Hypothalamus (tissue), 51 donors: ENCODE measurements around the gene PHF21B.
A peak's percentile ranks its signal among the peaks of the same experiment; 100 is the strongest.

Experiments
- DNase-seq, 51 donors: peaks; one replicate each; lab custom pipeline; 2025; lab: John Stamatoyannopoulos, UW

PHF21B gene

DNA sequence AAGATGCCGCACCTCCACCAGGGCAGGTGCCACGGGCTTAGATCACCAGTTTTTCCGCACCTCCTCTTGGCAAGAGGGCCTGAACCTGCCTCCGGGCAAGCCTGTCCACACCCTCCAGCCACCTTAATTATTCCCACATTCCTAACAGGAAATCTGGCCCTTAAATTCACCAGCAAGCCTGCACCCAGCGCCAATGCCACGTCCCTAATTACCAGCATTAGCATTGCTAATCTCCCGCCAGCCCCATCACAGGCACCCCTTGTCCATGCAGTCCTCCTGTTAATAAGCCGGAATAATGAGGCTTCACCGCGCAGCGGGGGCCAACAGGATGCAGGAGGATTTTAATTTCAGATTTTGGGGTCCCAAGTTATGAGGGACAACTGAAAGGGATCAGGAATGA is 69.7 kb downstream of the PHF21B start:
- no peak for DNase-seq

DNA sequence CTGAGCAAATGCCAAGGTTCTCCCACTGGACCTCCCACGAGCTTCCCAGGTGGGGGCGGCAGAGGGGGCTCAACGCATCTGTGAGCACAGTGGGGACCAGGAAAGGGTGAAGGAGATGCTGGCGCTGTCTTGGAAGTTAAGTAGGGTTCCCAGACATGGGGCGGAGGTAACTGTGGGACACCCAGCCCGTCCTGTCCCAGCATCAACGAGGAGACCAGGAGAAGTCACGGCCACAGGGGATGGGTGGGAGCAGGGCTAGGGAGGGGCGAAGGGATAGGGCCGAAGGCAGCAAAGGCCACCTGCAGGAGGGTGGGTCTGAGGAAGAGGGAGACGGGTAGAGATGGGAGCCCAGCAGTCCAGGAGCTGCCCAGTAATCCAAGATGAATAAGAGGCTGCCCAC is 70.4 kb downstream of the PHF21B start:
- no peak for DNase-seq

DNA sequence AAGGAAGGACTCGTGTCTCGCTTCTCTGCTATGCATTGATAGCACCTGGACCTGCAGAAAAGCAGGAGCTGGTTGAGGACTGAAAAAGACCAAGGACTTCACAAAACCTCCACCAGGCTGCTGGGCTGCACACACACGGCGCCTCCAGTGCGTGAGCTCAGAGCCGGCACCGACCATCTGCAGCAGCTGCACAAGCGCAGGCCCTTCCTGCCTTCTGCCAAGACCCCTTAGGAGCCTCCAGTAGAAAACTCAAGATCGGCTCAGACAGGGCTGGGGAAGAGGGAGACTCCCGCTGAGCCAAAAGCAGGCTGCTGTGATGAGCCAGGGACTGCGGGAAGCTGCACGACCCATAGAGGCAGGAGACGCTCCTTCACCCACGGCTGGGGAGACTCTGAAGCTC is 70.9 kb downstream of the PHF21B start:
- DNase-seq = no peak

DNA sequence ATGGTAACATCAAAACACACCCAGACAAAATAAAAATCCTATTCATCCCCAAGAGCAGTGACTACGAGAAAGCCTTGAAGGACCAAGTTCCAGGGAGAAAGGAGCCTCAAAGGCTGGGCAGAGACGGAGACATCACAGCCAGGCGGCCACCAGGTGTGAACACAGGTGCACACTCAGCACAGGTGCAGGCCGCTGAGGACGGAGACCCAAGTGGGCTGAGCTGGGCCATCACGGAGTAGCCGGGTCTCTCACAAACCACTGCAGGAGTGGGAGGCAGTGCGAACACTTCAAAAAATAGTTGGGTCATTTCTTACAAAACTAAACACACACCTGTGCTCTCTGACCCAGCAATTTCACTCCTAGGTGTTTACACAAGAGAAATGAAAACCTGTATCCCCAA is 72.6 kb downstream of the PHF21B start:
- DNase-seq = no peak

DNA sequence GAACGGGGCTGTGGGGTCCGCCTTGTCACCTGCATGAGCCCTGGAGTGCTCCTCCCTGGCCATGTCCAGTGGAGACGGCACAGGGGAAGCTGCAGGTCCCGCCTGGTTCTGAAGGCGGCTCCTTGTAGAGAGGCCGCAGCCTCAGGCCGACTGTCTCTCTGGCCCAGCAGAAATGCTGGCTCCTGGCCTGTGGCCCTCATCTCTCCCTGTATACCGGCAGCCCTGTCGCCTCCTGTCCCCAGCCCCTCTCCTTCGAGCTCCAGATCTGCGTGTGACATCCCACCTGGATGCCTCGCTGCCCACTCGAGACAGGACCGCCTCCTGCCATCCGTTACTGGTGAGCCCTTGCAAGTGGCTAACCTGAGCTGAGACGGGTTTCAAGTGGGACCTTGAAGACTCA is 73.6 kb downstream of the PHF21B start:
- DNase-seq = peak in 1 of 51 donors; percentile 13

DNA sequence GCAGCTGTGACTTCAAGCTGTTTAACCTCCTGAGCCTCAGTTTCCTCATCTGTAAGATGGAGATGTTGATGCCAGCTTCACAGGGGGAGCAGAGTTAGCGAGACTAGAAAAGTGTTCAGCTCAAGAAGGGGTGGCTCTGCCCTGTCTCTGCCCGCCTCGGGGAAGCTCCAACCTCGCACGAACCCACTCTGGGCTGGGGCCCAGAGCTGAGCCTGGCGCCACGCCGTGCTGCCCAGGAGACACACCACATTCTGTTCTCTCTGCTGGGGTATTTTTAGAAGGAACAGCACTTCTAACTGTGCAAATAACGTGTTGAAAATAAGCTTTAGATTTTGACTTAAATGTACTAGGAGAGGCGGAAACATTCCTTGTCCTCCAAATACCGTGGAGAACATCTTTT is 74.1 kb downstream of the PHF21B start:
- DNase-seq = peak in 20 of 51 donors; percentile 9 to 67 (median 30)

DNA sequence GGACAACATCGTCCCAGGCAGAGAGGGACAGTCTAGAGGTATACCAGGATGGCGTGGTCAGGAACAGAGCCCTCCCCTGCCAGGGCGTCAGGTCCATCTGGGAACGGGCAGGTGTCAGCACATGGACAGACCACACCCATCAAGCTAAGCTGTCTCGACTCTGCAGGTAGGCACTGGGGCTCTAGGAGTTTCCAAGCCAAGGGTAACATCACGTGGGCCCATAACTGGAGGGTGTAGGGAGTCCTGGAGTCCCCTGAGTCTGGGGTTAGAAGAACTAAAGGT is 75.4 kb downstream of the PHF21B start:
- DNase-seq = no peak

DNA sequence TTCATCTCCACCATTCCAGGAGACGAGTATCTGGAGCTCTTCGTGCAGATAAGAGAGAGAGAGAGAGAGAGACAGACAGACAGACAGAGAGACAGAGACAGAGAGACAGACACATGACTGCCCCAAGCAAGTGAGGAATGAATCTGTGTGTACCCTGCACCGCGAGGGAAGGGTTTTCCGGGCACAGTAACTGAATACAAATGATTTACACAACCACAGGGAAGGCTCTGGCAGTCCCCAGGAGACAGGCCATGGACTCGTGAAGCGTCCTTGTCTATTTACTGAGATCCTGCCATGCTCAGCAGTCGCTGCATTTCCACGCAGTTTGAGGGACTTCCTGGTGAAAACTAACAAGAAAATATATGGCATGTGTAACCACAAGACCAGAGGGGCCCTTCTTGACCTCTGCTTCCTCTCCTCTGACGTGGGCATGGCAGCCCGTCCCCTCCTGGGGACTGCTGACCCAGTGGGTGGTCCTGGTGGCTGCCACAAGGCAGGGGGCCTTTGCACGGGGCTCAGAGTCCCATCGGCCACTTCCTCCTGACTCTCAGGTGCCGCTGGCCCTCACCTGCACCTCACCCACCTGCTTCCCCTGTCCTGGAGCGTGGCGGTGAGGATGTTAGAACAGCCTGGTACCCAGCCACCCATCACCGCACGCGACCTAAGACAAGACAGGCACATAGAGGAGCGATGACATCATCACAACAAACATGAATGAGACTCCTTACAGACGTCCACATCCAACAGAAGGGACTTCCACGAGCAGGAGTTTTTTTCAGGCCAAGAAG is 75.9 kb downstream of the PHF21B start:
- DNase-seq = peak in 1 of 51 donors; percentile 4

DNA sequence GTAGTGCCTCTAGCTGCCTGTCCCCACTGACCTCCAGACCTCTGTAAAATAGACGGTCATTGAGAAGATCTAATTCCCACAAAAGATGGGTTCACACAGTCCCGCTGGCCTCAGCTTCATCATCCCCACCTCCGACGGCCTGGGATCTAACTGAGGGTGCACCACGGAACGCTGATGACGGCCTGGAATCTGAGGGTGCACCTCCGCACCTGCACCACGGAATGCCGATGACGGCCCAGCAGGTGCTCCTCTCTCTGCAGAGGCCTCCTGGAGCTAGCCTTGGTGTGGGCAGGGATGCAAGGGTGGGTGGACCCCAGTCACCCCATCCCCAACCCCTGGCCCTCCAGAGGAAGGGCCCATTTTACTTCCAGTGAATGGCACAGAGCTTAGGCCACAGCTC is 77.3 kb downstream of the PHF21B start:
- DNase-seq = no peak

DNA sequence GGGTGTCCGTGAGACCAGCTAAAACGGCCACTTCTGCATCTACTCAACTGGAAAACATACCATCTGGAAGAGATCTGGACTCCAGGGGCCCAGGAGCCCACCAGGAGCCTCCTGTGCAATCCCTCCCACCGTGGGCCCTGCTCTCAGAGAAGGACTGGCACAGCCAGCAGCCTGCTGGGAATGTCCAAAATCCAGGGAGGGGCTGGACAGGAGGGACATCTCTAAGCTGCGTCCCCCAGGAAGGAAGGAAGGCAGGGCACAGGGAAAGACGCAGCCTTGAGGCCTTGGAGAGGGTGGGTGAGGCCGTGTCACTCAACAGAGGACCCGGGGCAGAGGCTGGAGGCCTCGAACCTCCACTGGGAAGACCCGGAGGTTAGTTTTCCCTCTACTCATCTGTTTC is 78.0 kb downstream of the PHF21B start:
- no peak for DNase-seq

DNA sequence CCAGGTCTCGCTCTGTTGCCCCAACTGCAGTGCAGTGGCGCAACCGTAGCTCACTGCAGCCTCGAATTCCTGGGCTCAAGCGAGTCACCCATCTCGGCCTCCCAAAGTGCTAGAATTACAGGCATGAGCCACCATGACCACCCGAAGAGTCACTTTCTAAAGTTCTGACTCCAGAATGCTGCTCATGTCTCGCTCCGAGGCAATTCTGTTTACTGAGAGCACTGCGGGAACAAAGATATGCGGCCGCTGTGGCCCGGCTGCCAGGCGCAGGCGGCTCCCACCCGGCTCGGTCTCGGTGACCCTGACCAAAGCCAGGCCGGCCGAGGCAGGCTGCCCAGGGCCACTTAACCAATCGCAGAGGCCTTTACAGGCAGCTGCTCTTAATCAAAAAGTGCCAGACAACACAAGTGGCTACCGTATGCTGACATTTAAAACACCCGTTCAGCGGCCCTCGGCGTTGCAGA is 78.7 kb downstream of the PHF21B start:
- DNase-seq = peak in 29 of 51 donors; percentile 19 to 69 (median 48)

DNA sequence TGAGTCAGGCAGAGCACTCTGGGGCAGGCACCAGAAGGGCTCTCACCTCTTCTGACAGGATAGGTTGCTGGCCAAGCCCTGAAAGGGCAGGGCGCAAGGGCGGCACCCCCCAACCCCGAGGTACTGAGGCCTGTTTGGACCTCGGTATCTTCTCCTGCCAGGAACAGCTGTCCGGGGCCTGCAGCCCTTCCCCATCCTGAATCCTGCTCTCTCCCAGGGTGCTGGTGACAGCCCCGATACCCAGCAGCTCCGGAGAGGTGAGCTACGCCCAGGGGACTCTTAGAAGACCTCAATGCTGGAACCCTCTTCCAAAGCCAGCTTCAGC is 79.1 kb downstream of the PHF21B start:
- DNase-seq = no peak

DNA sequence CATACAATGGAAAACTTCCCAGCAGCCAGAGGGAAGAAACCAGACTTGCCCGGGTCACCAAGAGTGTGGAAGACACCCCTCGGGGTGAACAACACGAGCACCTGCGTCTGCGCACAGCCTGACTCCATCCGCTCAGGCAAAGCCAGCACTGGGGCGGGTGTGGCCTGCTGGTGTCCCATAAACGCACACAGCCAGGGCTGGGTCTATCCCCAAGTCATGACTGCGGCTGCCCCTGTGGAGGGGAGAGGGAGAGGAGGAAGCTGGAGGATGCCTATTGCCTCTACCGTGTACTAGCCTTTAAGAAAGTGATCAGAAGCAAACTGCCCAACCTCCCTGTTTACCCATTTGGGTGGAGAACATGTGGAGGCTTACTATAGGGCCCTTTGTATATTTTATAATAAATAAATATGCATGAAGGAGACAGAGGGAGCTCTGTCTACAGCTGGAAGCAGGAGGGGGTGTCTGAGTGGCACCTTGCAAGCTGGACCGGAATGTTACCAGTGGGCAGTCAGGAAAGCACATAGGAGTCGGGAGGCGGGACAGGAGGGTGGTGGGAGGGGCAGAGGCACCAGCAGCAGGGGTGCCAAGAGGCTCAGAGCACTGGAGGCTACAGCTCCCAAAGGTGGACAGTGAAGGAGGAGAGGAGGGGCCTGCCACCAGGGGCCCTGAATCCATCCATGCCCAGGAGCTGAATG is 79.6 kb downstream of the PHF21B start:
- no peak for DNase-seq

DNA sequence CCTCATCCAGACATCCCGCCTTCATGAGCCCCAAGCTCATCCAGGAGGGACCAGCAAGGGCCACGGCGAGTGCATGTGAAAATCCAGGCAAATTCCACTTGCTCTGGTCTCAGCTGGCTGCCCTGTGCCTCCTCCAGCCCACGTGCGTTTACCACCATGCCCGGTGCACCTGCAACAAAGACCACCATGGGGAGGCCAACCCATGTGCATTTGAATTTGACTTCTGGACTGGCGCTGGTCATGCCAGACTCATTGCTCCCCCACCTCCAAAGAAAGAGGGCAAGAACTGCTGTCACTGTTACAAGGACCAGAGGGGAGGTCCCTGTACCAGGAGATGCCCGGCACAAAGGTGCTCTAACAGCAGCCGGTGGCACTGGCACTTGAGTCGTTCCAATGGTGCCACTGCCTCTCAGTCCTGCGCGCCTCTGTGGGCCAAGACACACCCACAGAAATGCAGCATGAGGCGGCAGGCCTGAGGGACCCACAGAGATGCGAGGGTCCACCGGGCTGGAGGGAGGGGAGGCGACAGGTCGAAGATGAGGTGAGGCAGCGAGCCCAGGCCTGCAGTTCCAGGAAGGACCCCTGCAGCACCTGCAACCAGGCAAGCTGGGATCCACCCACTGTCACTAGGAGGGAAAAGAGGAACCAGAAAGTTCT is 80.3 kb downstream of the PHF21B start:
- no peak for DNase-seq

DNA sequence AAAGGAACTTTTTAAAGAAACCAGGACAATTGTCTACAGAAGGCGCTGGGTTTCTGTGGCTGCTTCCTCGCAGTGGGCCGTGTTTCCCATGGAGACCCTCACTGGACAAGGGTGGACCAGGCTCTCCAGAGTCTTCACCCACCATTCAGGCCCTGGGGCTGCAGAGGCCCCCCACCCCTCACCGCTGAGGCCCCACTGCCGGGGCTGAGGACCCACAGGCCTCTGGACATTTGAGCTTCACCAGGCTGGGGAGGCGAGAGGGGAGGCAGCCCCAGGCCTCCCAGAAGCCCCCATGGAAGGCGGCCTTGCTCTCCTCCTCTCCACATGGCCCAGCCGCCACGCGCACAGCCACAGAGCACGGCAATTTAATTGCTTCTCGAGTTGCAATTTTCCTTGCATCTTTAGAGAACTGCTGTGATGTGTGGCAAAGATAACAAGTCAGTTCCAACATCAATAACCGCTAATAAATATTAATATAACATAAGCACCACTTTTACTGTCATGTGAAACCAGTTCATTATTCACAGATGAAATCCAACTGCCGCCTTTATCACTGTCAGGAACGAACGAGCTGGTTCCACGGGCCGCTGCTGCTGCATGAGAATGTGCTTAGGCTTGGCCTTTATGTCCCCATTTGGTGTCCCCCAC is 81.0 kb downstream of the PHF21B start:
- DNase-seq = no peak

DNA sequence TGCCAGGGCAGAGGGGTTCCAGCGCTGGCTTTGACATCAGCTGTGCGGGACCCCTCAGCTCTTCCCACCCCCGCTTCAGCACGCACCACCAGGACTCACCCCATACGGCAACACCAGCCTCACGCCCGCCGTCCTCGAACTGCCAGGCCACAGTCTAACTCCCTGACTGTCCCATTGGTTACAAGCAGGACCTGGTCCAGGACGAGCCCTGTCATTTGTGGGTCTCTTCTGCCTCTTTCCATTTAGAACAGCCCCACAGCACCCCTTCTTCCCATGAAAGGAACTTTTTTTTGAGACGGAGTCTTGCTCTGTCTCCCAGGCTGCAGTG is 81.7 kb downstream of the PHF21B start:
- DNase-seq = no peak

DNA sequence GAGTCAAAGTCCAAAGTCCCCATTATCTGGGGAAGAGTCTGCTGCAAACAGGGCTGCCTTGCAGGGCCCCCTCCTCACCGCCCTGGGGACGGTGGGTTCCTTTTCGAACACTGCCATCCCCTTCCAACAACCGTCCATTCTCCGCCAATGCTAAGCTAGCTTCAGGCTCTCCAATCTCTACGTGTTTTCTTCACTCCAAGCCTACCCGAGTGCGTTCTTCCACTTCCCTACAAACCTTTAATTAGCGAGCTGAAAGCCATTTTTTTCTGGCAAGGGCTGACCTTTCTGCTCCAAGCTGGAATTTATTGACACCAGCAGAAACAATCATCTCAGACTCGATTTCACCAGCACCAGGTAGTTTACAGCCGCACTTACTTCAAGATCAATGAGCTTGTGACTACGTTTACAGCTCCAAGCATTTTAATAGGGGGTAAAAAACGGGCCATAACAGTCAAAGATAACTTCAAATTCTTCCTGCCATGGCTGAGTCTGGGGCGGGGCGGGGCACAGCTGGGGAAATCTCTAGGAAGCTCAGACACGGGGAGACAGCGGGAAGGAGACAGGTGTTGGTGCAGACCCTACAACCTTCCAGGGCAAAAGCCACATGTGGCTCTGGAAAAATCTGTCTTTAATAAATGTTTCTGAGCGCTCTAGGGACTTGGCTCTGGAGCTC is 82.2 kb downstream of the PHF21B start:
- no peak for DNase-seq

DNA sequence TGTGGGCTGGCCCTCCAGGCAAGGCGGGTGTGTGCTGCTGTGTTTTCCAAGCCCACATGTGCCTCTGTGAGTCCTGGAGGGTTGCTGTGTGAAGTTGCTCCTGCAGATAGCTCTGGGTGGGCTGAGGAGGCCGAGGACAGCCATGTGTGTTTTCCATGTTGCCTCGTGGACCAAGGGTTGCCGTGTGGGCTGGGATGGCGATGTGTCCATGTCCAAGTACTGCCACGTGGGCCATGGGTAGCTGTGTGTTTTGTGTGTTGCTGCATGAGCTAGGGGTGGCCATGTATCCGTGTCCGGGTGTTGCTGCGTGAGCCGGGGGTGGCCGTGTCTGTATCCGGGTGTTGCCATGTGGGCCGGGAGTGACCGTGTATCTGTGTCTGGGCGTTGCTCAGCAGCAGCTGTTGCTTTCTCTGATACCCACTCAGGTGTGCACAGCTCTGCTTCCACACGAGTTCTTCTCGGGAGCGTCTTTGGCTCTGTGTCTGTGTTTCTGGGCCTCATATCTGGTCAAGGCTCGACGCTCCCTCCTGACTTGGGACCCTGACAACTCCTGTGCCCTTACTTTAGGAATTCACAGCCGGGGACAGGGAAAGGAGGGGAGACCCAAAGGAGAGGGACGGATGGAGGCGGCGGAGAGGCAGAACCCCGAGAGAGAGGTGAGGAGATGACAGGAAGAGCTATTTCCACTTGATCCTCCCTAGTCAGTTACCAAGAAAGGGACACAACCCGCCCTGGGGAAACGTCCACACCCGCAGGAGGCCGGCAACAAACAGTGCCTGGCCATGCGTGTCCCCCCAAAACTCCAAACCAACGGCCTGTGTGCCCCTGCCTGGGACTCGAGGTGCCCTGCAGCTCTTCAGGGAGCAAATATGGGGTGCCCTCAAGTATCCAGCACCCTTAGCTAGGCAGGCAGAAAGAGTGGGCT is 83.1 kb downstream of the PHF21B start:
- DNase-seq = no peak

DNA sequence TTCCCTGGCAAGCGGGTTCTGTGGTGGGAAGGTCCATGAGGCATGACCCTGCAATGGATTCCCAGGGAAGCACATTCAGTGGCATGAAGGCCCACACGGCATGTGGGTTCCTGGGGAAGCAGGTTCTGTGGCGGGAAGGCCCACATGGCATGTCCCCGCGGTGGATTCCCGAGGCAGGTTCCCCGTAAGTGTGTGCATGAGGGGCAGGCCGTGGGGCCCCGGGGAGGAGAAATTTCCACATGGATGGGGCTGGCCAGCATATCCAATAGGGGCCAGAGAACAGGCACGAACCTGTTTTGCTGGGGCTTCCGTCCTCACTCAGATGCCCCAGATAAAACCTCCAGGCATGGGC is 83.7 kb downstream of the PHF21B start:
- no peak for DNase-seq

DNA sequence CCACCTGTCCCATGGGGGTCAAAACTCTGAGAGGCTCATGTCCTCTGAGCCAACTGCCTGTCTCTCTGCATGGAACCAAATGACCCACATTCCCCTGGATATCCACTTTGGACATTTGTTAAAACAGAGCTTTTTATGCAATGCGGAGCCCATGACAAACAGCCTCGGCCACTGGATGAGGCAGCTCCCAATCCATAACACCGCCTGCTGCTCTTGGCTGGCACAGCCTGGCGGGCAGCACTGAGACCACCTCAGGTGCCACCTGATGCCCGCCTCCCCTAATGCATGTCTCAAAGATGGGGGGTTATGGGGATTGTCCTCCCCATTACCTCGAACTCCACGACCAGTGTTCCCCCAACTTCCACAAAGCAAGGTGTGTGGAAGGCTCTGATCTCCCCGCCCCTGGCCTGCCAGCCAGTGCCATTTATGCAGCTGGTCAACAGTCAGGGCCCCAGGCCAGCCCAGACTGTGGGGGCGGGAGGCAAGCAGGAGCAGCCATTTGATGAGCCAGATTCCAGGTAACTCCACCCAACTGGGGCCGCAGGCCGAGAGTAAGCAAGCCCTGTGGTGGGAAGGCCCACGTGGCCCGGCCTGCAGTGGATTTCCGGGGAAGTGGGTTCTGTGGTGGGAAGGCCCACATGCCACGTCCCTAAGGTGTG is 84.2 kb downstream of the PHF21B start:
- DNase-seq = no peak
